Measurements from ENCODE around the gene NCBP2. TPM values are rescaled to one million over a fixed set of nuclear protein-coding genes. Genes with fewer than 3 reads are reported as not detected.

The NCBP2 gene
- total RNA-seq, 2 donors from 2014 or later: 21.6 to 22.8 TPM

DNA sequence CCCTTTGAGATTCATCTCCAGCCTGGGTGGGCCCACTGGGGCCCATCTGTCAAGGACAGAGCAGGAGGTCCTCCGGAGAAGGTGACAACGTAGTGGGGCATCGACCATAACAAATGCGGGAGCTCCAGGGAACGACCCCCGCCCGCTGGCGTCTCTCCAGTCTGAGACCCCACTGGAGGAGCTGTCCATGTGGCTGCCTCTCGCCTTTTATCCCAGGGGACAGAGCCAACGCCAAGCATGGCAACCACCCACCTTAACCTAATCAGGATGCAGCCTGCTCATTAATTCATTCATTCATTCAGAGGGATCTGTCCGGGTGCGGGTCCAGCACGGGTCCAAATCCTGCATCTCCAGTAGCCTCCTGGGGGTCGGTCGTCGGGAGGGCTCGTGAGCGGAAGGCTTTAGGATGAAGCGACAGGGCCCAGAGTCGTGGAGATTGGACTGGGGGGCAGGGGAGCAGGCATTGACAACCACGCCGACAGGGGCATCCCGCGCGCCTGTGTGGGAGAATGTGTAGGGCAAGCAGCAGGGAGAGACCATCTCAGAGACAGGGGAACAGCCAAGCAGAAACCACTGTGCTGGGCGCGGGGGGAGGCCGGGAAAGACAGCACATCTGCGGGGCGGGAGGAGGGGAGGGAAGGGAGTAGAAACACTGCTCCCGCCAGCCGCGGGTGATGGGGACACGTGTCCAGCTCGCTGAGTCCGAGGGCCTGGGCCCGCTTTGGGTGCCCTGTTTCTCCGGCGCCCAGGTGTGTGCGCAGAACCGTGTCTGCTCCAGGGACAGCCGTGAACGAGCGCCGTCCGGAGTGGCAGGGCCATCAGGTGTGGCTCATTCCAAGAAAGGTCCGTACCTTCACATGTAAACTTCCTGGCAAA is 24.4 kb upstream of the NCBP2 start:
- Histone ChIP-seq H3K9me3 (no peaks in the 10 kb centered on the region), H3K36me3 (no peaks in the 10 kb centered on the region), H3K27me3 (no peaks in the 10 kb centered on the region), H3K27ac (no peak overlapping the region), H3K4me1 (peaks cover 0 to 14% of the 10 kb centered on the region in 2 donors), H3K4me3 (no peak overlapping the region)
- TF ChIP-seq, protein P1, sequence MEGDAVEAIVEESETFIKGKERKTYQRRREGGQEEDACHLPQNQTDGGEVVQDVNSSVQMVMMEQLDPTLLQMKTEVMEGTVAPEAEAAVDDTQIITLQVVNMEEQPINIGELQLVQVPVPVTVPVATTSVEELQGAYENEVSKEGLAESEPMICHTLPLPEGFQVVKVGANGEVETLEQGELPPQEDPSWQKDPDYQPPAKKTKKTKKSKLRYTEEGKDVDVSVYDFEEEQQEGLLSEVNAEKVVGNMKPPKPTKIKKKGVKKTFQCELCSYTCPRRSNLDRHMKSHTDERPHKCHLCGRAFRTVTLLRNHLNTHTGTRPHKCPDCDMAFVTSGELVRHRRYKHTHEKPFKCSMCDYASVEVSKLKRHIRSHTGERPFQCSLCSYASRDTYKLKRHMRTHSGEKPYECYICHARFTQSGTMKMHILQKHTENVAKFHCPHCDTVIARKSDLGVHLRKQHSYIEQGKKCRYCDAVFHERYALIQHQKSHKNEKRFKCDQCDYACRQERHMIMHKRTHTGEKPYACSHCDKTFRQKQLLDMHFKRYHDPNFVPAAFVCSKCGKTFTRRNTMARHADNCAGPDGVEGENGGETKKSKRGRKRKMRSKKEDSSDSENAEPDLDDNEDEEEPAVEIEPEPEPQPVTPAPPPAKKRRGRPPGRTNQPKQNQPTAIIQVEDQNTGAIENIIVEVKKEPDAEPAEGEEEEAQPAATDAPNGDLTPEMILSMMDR (IDR thresholded peaks at IDR 0.05): no peak
- no peak for DNase-seq (ENCODE audit: low spot score)

DNA sequence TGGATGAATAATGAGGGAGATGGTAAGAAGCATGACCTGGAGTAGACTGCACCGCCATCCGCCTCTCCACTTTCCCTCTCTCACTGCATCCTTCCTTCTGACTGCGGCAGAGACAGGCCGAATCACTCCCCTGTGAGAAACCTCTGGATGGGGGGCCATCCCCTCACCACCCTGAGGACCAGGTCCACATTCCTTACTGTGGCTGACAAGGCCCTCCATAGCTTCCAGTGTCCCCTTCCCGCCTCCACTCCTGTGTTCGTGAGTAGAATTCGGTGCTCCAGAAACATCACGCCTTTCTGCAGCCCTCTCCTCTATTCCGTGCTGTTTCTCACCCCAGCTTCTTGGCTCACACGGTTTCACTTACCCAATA is 23.5 kb upstream of the NCBP2 start:
- Histone ChIP-seq H3K27ac (no peak overlapping the region), H3K4me3 (no peak overlapping the region), H3K4me1 (peaks cover 0 to 14% of the 10 kb centered on the region in 2 donors), H3K9me3 (no peaks in the 10 kb centered on the region), H3K36me3 (no peaks in the 10 kb centered on the region), H3K27me3 (no peaks in the 10 kb centered on the region)
- no peak for DNase-seq (ENCODE audit: low spot score)
- TF ChIP-seq, protein P1 (IDR thresholded peaks at IDR 0.05): no peak

- Histone ChIP-seq H3K36me3 (no peaks in the 10 kb centered on the region), H3K27me3 (no peaks in the 10 kb centered on the region), H3K9me3 (no peaks in the 10 kb centered on the region), H3K4me3 (no peak overlapping the region), H3K4me1 (peaks cover 0 to 14% of the 10 kb centered on the region in 2 donors), H3K27ac (no peak overlapping the region)
- TF ChIP-seq, protein P1 (IDR thresholded peaks at IDR 0.05): no peak
- no peak for DNase-seq (ENCODE audit: low spot score)
Observed at GRCh38 chr3:196965112-196965803, 22.9 kb upstream of the NCBP2 start.

DNA sequence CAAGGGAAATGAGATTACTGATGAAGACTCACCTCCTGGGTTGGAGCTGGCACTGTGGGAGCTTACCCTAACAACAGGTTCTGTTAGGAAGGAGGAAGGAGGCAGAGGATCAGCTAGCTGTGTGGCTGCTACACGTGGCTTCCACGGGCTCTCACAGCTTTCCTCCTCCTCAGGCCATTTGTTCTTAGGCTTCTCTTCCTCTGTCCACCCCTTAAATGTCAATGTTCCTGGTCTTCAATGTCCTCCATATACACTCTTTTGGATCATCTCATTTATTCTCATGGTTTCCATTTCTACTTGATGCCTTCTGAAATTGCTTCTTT is 21.3 kb upstream of the NCBP2 start:
- peaks cover 0 to 14% of the 10 kb centered on the region in 2 donors for H3K4me1 ChIP-seq
- H3K4me3 ChIP-seq: no peak overlapping the region
- no peaks in the 10 kb centered on the region for H3K36me3 ChIP-seq
- no peaks in the 10 kb centered on the region for H3K27me3 ChIP-seq
- TF ChIP-seq, protein P1 (IDR thresholded peaks at IDR 0.05): no peak
- H3K9me3 ChIP-seq: no peaks in the 10 kb centered on the region
- DNase-seq (ENCODE audit: low spot score): no peak
- no peak overlapping the region for H3K27ac ChIP-seq

GRCh38 chr3:196962930-196963630 is 20.8 kb upstream of the NCBP2 start:
- no peaks in the 10 kb centered on the region for H3K36me3 ChIP-seq
- H3K27ac ChIP-seq: no peak overlapping the region
- no peak overlapping the region for H3K4me3 ChIP-seq
- H3K27me3 ChIP-seq: no peaks in the 10 kb centered on the region
- DNase-seq (ENCODE audit: low spot score): no peak
- TF ChIP-seq, protein P1 (IDR thresholded peaks at IDR 0.05): no peak
- peaks cover 0 to 11% of the 10 kb centered on the region in 2 donors for H3K4me1 ChIP-seq
- no peaks in the 10 kb centered on the region for H3K9me3 ChIP-seq
